MCF 10A (cell line): Measurements from ENCODE around the gene TEX12. TPM values are rescaled to one million over a fixed set of nuclear protein-coding genes. Genes with fewer than 3 reads are reported as not detected.
"Not testable (repeated sequence)": the region's sequence is repeated elsewhere in the genome, so short reads cannot be mapped to it uniquely, and the experiment has no call there.

Source experiments
- BruUV-seq: library from RNA; stranded (reverse); fragments of 400-500 nt; replicated peaks from 2 replicates; lab custom pipeline; 2021; lab: Mats Ljungman, UMichigan
- CTCF ChIA-PET: fragments of 300-600 bp; sonication (Branson Sonifier 250); formaldehyde crosslinking; extraction: SDS; loops from one replicate; lab custom pipeline; 2021; ENCODE audit warnings: antibody characterized with exemption, inconsistent platforms; lab: Yijun Ruan, JAX
- POLR2A ChIA-PET: fragments of 300-600, 350-650 bp; sonication (Branson Sonifier 250); formaldehyde crosslinking; extraction: SDS; loops from one replicate; lab custom pipeline; 2020; ENCODE audit warnings: antibody characterized with exemption, inconsistent platforms; lab: Yijun Ruan, JAX
- DNase-seq: peaks from one replicate; pipeline ENCODE4 v3.0.0-alpha.2; 2018; ENCODE audit not compliant: unreplicated experiment
- H3K27ac Mint-ChIP-seq: one replicate; pipeline ENCODE4 v1.8.0; 2022; ENCODE audit warnings: mild to moderate bottlenecking, low read depth, mixed read lengths; ENCODE audit not compliant: unreplicated experiment
- H3K27me3 Mint-ChIP-seq: one replicate; pipeline ENCODE4 v1.8.0; 2022; ENCODE audit warnings: mixed read lengths; ENCODE audit not compliant: insufficient read depth, unreplicated experiment
- H3K36me3 Mint-ChIP-seq: one replicate; pipeline ENCODE4 v1.8.0; 2022; ENCODE audit warnings: mild to moderate bottlenecking, moderate library complexity, mixed read lengths; ENCODE audit not compliant: insufficient read depth, unreplicated experiment
- H3K4me1 Mint-ChIP-seq: one replicate; pipeline ENCODE4 v1.8.0; 2022; ENCODE audit warnings: mixed read lengths; ENCODE audit not compliant: insufficient read depth, unreplicated experiment
- H3K4me3 Mint-ChIP-seq: one replicate; pipeline ENCODE4 v1.8.0; 2022; ENCODE audit warnings: mild to moderate bottlenecking, moderate library complexity, mixed read lengths; ENCODE audit not compliant: unreplicated experiment
- H3K9me3 Mint-ChIP-seq: one replicate; pipeline ENCODE4 v1.8.0; 2022; ENCODE audit warnings: mixed read lengths; ENCODE audit not compliant: unreplicated experiment
- intact Hi-C: fragments of 100-400 bp; cut with micrococcal nuclease; formaldehyde crosslinking; loops from 2 replicates; pipeline ENCODE4 v1.14.1; 2022
- total RNA-seq: library from RNA; stranded (reverse); gene quantifications from 2 replicates; pipeline ENCODE4 v1.2.3, GENCODE V29; 2022
- TF ChIP-seq, protein P1 (sequence below): fragments of 200-600 bp; IDR thresholded peaks from one replicate; pipeline ENCODE4 v1.8.0; 2022; ENCODE audit warnings: antibody characterized with exemption, mild to moderate bottlenecking; ENCODE audit not compliant: unreplicated experiment

The TEX12 gene
- total RNA-seq, 1 experiment from 2014 or later, result not detected

DNA sequence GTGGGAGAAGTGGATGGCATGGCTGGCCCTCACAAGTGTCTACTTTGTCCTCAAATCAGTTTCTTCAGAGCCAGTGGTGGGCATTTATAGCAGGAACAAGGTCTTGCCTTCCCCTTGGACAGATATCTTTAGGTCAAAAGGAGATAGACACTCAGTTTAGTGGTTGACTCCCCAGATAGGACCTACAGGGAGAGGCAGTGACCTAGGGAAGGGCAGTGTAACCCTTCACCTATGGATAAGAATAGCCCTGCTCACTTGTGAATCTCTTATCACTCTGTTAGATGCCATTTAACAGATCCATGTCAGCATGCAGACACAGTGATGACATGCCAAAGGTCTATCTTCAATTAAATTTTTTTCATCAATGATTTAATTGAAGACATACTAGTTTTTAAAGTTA lies 19.1 kb downstream of the TEX12 start:
- POLR2A ChIA-PET, result interaction anchor here (1.9 kb wide), 1 partner anchor 11 kb away, joined by 6 read pairs; no protein-coding TSS in a partner anchor
- TF ChIP-seq, protein P1, sequence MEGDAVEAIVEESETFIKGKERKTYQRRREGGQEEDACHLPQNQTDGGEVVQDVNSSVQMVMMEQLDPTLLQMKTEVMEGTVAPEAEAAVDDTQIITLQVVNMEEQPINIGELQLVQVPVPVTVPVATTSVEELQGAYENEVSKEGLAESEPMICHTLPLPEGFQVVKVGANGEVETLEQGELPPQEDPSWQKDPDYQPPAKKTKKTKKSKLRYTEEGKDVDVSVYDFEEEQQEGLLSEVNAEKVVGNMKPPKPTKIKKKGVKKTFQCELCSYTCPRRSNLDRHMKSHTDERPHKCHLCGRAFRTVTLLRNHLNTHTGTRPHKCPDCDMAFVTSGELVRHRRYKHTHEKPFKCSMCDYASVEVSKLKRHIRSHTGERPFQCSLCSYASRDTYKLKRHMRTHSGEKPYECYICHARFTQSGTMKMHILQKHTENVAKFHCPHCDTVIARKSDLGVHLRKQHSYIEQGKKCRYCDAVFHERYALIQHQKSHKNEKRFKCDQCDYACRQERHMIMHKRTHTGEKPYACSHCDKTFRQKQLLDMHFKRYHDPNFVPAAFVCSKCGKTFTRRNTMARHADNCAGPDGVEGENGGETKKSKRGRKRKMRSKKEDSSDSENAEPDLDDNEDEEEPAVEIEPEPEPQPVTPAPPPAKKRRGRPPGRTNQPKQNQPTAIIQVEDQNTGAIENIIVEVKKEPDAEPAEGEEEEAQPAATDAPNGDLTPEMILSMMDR, result no peak
- CTCF ChIA-PET, result no interaction called here

DNA sequence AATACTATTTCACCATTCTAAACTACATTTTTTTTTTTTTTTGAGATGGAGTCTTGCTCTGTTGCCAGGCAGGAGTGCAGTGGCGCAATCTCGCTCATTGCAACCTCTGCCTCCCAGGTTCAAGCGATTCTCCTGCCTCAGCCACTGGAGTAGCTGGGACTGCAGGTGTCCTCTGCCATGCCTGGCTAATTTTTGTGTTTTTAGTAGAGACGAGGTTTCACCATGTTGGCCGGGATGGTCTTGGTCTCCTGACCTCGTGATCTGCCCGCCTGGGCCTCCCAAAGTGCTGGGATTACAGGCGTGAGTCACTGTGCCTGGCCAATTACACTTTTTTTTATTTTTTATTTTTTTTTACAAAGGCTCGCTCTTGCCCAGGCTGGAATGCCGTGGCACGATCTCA lies 27.9 kb downstream of the TEX12 start:
- Mint-ChIP-seq H3K4me1 (peaks cover 16% of the 10 kb centered on the region), H3K27ac (peak overlapping the region; percentile 90), H3K4me3 (peak overlapping the region; percentile 69)
- H3K9me3 Mint-ChIP-seq, H3K27me3 Mint-ChIP-seq, H3K36me3 Mint-ChIP-seq, BruUV-seq, intact Hi-C loops: not testable (repeated sequence)
- CTCF ChIA-PET, result interaction anchor here (0.7 to 1.2 kb wide), 4 partner anchors 26 to 74 kb away, joined by 3 to 4 read pairs (median 4); no protein-coding TSS in a partner anchor
- DNase-seq, result peak; percentile 62
- POLR2A ChIA-PET, result interaction anchor here (0.7 to 6.0 kb wide), 19 partner anchors 11 to 323 kb away, joined by 3 to 68 read pairs (median 7); partner anchors contain the start of genes BCO2, IL18, SDHD and TEX12

More for the DNA sequence above, 19.1 kb downstream of the TEX12 start:
- BruUV-seq, result no TSS peak
- Mint-ChIP-seq H3K36me3 (no peaks in the 10 kb centered on the region), H3K9me3 (no peaks in the 10 kb centered on the region), H3K27me3 (no peaks in the 10 kb centered on the region), H3K4me1 (no peaks in the 10 kb centered on the region), H3K4me3 (no peak overlapping the region), H3K27ac (no peak overlapping the region)
- intact Hi-C loops, result no loop called here
- DNase-seq, result no peak

DNA sequence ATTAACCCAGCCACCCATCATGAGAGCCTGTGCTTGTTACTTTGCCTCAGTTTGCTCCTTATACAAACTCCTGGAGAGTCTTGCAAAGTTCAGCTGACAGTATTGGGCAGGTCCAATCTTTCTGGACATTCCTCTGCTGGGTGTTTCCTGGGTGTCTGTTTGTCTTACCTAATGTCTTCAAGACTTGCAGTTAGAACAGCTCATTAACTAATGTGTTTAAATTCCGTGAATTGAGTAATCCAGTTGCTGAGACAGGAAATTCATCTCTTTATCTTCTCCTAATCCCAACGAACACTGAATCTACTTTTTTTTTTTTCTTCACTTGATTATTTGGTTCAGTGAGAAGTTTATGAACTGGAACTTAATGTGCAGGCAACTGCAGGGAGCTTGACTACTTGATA lies 28.8 kb downstream of the TEX12 start:
- ChIA-PET POLR2A (interaction anchor here (0.6 to 6.0 kb wide), 27 partner anchors 16 to 955 kb away, joined by 3 to 68 read pairs (median 5); partner anchors contain the start of genes BCO2, IL18, SDHD and TEX12), CTCF (interaction anchor here (0.6 to 1.2 kb wide), 13 partner anchors 30 to 1336 kb away, joined by 3 to 6 read pairs (median 3); no protein-coding TSS in a partner anchor)
- Mint-ChIP-seq H3K9me3 (no peaks in the 10 kb centered on the region), H3K4me1 (peaks cover 16% of the 10 kb centered on the region), H3K27me3 (no peaks in the 10 kb centered on the region), H3K27ac (peak overlapping the region; percentile 90), H3K4me3 (peak overlapping the region; percentile 69), H3K36me3 (no peaks in the 10 kb centered on the region)
- BruUV-seq, result no TSS peak
- TF ChIP-seq, protein P1, result no peak
- intact Hi-C loops, result no loop called here
- peak; percentile 80 for DNase-seq

- CTCF ChIA-PET, result interaction anchor here (0.6 to 1.2 kb wide), 11 partner anchors 21 to 1336 kb away, joined by 3 to 6 read pairs (median 3); no protein-coding TSS in a partner anchor
- POLR2A ChIA-PET, result interaction anchor here (0.6 to 6.0 kb wide), 24 partner anchors 15 to 954 kb away, joined by 3 to 68 read pairs (median 6); partner anchors contain the start of genes BCO2, IL18, SDHD and TEX12
- TF ChIP-seq, protein P1, result no peak
- Mint-ChIP-seq H3K4me1 (peaks cover 16% of the 10 kb centered on the region), H3K9me3 (no peaks in the 10 kb centered on the region), H3K27me3 (no peaks in the 10 kb centered on the region), H3K36me3 (no peaks in the 10 kb centered on the region), H3K27ac (peak overlapping the region; percentile 90), H3K4me3 (peak overlapping the region; percentile 10)
- no TSS peak for BruUV-seq
- intact Hi-C loops, result no loop called here
- no peak for DNase-seq
Measured at GRCh38 chr11:112196519-112197087, 29.4 kb downstream of the TEX12 start.

DNA sequence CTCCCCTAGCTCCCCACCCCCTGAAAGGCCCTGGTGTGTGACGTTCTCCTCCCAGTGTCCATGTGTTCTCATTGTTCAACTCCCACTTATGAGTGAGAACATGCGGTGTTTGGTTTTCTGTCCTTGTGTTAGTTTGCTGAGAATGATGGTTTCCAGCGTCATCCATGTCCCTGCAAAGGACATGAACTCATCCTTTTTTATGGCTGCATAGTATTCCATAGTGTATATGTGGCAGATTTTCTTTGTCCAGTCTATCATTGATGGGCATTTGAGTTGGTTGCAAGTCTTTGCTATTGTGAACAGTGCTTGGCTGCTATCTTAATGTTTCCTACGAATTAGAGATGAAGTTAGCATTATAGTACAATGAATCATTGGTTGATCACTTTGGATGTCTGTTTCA lies 31.9 kb downstream of the TEX12 start:
- CTCF ChIA-PET, result interaction anchor here (0.6 to 1.1 kb wide), 3 partner anchors 18 to 87 kb away, joined by 3 to 4 read pairs (median 3); no protein-coding TSS in a partner anchor
- peaks cover 16% of the 10 kb centered on the region for H3K4me1 Mint-ChIP-seq
- BruUV-seq, intact Hi-C loops, DNase-seq, H3K27ac Mint-ChIP-seq, H3K36me3 Mint-ChIP-seq, H3K27me3 Mint-ChIP-seq, H3K9me3 Mint-ChIP-seq, H3K4me3 Mint-ChIP-seq: not testable (repeated sequence)
- POLR2A ChIA-PET, result interaction anchor here (0.6 to 1.7 kb wide), 2 partner anchors 36 to 52 kb away, joined by 3 to 7 read pairs; partner anchors contain the start of gene IL18
